HG03342 (cell line): Measurements from ENCODE around the gene TJP3.
"Not testable (repeated sequence)": the region's sequence is repeated elsewhere in the genome, so short reads cannot be mapped to it uniquely, and the experiment has no call there.

Experiments used
- ATAC-seq: cut with Tn5 transposase; IDR thresholded peaks from one replicate; pipeline ENCODE4 v1.9.1; 2021; ENCODE audit warnings: mild to moderate bottlenecking, moderate library complexity; ENCODE audit not compliant: unreplicated experiment

The TJP3 gene

DNA sequence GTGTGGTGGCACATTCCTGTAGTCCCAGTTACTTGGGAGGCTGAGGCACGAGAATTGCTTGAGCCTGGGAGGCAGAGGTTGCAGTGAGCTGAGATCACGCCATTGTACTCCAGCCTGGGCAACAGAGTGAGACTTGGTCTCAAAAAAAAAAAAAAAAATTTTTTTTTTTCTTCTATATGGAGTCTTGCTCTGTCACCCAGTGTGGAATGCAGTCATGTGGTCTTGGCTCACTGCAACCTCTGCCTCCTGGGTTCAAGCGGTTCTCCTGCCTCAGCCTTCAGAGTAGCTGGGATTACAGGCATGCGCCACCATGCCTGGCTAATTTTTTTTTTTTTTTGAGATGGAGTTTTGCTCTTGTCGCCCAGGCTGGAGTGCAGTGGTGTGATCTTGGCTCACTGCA is 57.6 kb downstream of the TJP3 start:
- not testable (repeated sequence) for ATAC-seq

DNA sequence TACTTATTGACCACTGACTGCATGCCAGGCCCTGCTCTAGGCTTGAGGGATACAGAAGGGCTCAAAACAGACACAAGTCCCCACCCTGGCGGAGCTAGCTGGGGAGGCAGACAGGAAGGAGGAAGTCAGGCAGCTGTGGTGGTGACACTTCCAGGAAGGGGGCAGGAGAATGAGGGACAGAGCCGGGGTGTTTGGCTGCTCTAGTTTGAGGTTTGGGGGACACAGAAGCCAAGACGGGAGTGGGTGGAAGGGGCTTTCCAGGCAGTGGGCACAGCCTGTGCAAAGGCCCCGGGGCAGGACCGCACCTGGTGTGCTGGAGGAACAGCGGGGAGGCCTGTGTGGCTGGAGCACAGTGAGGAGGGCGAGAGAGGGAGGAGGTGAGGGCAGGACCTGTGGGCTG is 58.3 kb downstream of the TJP3 start:
- no peak for ATAC-seq

DNA sequence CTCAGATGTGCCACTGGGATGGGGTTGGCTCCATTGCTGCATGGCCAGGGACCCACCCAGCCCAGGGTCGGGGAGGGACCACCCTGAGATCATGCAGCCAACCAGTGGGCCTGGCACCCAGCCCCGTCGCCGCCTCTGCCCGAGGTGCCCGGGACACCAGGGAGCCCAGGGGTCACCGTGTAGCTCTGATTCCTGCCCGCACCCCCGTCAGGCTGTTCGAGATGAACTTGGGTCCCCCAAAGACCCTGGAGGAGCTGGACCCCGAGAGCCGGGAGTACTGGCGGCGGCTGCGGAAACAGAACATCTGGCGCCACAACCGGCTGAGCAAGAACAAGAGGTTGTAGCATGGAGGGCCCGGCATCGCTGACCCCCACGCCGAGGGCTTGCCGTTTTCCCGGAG is 58.9 kb downstream of the TJP3 start:
- no peak for ATAC-seq

DNA sequence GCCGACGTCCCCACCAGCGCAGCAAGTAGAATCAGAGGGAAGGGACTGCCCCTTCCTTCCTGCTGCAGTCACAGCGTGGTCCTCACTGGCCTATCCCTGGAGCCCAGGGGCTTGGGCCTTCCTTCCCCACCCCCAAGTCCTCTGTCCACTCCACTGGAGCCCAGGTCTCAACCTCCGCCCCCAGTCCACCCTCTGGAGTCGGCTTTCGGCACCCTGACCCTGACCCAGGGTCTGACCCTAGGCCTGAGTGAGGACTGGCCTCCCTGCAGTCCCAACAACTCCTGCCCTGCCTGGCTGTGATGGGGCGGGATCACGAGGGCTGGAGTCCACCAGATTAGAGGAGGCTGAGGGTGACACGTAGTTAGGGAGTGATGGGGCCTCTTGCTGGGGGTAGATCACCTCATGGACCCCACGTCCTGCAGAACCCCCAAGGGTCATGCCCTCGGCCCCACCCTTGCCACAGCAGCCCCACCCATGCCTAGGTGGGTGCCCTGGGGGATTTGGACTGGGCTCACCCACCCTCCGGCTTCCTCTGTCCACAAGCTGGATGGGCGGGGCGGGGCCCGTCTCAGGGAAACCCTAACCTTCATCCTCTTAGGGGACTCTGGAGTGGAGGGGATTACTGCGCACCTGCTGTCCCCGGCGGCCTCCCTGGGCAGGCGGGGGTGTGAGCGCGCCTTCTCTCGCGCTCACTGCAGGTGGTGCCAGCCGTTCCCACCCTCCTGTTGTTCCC is 60.0 kb downstream of the TJP3 start:
- ATAC-seq: no peak

DNA sequence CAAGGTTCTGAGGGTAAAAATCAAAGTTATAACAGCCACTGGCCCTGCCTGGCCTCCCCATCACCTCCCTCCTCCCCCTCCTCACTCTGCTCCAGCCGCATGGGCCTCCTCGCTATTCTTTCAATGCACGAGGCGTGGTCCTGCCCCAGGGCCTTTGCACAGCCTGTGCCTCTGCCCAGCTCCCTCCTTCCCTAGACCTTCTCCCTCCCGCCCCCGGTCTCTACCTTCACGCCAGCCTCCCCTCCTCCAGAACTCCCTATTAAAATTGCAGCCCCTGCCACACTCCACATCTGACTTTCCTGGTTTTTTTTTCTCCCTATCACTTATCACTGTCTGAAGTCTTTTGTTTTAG is 60.5 kb downstream of the TJP3 start:
- no peak for ATAC-seq

DNA sequence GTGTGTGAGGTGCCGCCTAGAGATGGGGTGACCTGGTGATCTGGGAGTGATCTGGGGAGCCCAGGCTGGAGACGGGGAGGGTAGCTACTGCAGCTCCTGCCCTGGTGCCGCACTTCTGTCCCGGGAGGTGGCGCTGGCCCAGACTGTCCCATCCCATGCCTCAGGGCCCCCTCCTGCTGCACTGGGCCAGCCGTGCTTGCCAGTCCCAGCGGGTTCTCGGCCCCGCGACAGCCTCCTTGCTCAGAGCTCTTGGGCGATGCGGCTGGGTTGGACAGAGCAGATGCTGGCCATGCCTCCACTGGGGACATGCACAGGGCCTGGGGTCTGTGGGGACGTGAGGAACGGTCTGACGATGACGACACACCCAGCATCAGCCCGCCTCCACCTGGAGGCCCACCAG is 61.3 kb downstream of the TJP3 start:
- ATAC-seq: no peak

DNA sequence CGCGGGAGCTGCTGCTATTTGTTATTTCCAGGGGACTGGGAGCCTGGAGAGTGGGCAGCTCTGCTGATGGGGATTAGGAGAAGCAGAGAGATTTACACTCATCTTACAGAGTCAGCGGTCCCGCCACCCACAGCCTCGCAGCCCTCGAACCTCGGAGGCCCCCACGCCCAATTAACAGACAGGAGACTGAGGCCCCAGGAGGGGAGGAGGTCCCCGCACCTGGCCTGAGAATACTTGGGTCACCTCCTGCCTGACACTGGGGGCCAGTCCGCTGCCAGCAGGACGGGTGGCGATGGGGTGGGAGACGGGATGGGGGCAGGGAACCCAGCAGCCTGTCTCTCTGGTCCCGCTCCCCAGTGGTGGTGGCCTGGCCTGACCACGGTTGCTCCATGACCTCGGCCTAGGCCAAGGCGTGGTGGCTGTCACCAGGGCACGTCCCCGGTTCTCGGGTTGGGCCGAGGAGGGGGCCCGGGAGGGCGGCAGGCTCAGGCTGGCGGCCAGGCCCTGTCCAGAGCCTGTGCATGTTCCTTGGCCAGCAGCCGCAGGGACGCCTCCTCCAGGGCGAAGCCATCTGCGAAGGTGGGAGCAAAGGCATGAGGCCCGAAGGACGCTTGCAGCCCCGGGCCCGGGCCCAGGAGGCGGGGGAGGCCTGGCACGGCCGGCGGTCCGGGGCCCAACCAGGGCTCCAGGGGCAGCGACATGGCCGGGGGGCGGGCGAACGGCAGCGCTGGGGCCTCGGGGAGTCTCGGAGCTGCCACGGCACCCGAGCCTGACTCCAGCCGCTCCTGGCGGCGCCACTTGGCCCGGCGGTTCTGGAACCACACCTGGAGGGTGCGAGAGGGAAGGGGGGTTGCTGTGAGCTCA is 62.2 kb downstream of the TJP3 start:
- no peak for ATAC-seq

DNA sequence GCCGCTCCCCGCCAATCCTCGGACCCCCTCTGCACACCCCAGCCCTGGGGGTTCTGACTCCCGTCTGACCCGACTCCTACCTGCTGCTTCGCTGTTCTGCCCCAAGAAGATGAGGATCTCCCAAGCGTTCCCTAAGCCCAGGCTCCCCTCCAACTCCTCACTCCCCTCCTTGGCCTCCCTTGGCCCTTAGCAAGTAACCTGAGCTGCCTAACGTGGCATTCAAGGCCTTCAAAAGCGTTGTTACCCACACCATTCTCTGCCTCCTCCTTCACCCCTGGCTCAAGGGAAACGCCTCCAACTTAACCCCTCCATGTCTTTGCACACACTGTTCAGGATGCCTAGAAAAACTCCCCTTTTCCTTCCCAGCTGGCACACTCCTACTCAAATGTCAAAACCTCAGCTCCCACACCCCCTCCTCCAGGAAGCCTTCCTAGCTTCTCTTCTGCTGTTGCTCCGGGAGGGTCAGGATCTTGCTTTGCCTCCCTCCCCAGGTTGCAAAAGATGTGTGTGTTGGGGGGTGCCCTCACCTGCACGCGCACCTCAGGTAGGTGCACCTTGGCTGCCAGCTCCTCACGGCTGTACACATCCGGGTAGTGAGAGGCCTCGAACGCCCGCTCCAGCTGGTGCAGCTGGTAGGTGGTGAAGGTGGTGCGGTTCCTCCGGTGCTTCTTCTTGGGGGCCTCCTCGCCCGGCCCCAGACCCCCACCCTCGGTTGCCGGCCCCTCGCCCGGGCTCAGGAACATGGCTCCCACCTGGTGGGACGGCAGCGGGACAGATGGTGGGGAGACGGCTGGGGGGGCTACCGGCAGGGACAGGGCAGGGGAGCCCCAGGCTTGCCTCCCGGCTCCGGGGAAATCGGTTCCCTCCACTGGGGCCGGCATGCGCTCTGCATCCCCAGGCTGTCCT is 63.1 kb downstream of the TJP3 start:
- no peak for ATAC-seq

DNA sequence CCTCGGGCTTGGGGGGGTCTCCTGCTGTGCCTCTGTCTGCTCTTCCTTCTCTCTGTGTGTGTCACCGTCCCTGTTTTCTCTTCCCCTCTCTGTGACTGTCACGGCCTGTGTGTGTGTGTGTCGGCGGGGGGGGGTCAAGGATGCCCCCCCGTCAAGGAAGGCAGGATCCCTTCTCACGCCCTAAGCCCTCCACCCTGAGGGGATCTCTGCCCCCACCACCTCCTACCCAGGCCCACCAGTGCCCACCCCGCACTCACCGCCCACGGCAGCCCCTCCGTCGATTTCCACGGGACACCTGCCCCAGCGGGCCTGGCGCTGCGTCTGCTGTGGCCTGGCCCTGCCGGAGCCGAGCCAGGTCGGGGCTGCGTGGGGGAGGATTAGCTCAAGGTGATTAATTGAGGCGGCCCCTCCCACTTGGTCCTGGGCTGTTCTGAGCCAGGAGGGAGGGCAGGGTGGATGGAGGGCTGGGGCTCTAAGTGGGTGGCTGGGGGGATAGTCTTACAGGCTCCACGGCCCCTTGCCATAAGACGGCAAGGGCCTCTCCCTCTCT is 63.8 kb downstream of the TJP3 start, which contains the start of gene RAX2:
Gene RAX2 (minus strand): TSS at position 323 of the 550 bp plus-strand sequence. CDS start 486 bp downstream, outside the sequence.
- ATAC-seq: no peak

DNA sequence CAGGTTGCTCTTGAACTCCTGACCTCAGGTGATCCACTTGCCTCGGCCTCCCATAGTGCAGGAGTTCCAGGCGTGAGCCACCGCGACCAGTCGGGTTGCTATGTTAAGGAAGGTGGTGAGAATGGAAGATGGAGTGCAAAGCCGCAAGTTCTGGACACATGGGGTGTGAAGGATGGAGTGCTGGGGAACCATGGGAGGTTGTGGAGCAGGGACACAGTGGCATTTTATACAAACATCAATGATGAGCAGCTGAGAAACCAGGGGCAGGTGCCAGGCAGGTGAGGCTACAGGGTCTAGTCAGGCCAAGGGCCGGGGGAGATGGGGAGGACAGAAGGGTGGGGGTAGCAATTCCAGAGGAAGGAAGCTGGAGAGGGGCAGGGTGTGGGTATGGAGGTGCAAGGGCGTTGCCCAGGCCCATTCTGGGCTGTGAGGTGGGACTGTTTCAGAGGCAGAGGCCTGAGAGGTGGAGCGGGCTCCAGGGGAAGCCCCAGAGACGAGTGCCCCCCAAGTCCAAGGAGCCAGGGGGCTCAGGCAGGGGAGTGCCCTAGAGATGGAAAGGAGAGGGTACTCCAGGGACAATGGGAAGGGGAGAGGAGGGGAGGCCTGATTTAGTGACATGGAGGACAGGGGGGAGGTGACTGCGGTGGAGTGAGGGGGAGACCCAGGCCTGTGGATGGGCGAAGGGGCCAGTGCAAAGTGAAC is 65.8 kb downstream of the TJP3 start:
- no peak for ATAC-seq

DNA sequence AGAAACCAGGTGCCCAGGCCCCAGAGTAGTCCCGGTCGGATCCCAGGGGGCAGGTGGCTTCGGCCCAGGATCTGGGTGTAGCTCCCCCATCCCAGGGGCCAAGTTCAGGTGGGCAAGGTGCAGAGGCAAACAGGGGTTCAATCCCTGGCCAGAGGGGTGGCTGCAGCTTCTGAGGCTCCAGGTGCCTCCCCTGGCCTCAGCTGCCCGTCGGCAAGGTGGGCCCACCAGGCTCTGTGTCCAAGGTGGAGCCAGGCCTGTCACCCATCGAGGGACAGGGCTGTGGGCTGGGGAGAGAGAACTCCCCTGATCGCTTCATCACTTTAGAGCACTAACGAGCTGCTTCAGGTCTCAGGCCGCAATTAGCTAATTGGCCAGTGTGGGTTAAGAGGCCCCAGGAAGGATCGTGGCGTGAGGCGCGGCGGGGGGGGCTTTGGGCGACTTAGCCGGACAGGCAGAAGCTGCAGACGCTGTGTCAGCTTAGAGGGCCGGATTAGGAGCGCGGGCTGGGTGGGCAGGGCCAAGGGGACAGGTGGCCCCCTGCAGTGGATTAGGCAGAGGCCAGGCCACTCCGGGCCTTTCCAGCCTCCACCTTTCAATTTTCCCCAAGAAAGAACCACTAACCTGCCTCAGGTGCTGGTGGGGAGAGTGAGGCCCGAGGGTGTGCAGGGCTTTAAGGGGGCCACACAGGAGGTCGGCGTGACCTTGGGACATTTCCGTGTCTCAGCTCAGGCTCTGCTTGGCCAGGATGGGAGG is 66.6 kb downstream of the TJP3 start:
- no peak for ATAC-seq

DNA sequence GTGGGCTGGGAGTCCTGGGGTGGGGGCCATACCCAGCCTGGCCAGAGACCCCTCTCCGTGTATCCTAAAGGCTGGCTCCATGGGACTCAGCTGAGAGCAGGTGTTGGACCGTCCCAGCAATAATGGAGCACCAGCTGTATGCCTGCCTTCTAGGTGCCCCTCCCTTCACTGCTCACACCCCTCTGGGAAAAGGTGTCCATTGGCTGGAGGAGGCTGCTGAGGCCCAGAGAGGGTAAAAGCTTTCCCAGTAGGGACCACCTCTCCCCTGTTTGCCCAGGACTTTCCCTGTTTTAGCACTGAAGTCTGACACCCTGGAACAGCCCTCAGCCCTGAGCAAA is 67.2 kb downstream of the TJP3 start:
- ATAC-seq: no peak

DNA sequence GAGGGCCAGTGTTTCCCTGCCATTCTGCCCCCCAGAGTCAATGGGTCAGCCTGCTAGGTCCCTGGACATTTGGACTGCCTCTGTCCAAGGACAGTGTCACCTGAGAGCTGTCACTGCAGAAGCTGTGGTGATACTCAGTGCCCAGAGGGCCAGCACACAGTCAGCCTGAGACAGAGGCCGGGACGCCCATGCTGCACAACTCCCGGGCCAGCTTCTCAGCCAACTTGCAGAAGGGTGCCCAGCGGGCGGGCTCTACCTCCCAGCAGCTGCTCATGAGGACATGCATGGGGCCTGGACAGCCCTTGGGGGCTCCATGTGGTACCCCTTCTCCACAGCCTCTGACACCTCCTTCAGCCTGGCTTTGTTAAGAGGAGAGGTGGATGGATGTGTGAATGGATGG is 67.6 kb downstream of the TJP3 start:
- ATAC-seq: no peak

DNA sequence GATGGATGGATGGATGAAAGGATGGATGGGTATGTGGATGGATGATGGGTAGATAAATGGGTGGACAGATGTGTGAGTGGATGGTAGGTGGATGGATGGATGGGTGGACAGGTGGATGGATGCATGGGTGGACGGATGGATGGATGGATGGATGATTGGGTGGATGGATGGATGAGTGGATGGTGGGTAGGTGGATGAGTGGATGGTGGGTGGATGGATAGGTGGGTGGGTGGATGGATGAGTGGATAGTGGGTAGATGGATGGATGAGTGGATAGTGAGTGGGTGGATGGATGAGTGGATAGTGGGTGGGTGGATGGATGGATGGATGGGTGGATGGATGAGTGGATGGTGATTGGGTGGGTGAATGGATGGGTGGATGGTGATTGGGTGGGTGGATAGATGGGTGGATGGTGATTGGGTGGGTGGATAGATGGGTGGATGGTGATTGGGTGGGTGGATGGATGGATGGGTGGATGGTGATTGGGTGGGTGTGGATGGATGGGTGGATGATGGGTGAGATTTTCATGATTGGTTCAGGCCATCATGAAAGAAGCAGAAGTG is 68.4 kb downstream of the TJP3 start:
- no peak for ATAC-seq

DNA sequence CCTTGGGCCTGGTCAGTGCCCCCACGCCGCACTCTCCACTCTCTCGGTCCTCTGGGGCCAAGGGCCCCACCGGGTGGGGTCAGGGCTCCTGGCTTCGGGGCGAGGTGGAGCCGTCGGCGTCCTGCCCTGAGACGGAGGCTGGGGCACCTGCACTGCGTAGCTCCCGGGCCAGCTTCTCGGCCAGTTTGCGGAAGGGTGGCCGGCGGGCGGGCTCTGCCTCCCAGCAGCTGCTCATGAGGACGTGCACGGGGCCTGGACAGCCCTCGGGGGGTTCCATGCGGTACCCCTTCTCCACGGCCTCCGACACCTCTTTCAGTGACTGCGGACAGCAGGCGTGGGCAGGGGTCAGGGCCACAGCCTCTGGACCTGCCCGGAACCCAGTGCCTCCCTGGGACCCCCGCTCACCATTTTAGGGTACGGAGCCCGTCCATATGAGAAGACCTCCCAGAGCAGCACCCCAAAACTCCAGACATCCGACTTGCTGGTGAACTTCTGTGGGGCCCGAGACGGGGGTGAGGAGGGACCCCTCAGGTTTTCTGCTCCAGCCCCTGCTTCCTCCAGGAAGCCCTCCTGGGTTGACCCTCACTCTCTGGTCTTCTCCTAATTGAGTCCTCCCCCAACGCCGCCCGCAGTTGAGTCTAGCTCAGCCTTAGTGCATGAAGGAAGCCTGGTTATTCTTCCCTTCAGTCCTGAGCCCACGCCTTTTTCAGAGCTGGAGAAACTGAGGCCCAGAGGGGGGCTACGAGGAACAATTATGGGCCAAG is 70.1 kb downstream of the TJP3 start:
- no peak for ATAC-seq

DNA sequence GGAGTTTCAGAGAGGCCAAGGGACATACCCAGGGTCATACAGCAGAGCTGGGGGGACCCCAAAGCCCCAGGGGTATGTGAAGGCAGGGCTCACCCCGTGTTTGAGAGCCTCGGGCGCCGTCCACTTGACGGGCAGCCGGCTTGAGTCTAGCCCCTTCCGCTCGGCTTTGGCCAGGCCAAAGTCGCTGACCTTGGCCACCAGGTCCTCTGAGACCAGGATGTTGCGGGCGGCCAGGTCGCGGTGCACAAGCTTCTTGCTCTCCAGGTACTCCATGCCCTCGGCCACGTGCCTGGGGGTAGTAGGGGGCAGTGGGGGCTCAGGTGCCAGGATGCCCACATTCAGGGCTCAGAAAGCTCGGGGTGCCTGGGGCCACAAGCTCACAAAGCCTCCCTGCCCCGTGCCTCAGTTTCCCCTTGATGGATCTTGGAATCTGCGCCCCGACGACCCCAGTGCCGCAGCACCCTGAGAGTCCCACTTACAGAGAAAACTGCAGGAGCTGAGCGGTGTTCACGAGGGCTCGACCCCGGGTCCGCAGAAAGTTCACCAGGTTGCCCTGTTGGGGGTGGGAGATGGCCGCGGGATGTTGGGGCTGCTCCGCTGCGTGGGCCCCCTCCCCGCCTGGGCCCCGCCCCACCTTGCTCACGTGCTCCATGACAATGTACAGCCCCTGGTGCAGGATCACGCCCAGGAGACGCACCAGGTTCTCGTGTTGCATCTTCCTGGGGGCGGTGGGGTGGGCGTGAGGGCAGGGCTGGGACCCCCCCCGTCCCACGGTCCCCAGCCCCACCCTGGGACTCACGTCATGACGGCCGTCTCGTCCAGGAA is 70.9 kb downstream of the TJP3 start:
- no peak for ATAC-seq

DNA sequence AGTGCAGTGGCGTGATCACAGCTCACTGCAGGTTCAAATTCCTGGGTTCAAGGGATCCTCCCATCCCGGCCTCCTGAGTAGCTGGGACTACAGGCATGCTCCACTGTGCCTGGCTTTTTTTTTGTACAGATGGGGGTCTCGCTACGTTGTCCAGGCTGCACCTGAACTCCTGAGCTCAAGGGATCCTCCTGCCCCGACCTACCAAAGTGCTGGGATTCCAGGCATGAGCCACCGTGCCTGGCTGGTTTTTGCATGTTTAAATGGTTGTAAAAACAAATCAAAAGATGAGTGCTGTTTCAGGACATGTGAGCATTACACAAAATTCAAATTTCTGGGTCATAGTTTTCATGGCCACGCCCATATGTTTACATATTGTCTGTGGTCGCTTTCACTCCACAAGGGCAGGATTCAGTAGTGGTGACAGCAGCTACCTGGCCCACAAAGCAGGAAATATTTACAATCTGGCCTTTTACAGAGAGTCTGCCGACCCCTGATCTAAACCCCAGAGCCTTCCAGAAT is 72.7 kb downstream of the TJP3 start:
- ATAC-seq: no peak

DNA sequence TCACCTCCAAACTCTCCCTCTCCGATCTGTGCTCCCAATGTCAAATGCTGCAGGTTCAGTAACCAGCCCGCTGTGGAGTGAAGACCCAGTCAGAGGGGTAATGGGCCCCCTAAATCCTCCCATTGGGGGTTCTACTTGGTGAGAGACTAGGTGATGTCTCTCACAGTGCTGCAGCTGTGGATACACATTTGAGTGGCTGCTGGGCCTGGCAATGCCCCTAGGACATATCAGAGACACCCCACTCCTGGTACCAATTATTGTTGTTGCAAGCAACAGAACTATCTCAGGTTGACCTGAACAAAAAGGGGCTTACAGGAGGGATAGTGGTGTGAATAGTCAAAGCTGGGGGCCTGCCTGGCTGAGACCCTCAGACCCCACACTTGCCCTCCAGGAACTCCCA is 73.4 kb downstream of the TJP3 start:
- ATAC-seq: no peak
